H9 (cell line): ENCODE results near the gene RABGAP1L. TPM values are rescaled to one million over a fixed set of nuclear protein-coding genes. Genes with fewer than 3 reads are reported as not detected.

ENCODE experiments used
- DNase-seq: peaks from one replicate; pipeline ENCODE4 v3.0.0-alpha.2; 2017
- H2AFZ ChIP-seq: one replicate; pipeline ENCODE4 v1.6.1; 2013; ENCODE audit warnings: mild to moderate bottlenecking, low read length, control low read depth, moderate library complexity
- H2AK5ac ChIP-seq: 2 replicates; pipeline ENCODE4 v1.6.1; 2013; ENCODE audit warnings: low read length, control low read depth, mixed read lengths; ENCODE audit not compliant: insufficient read length
- H2BK120ac ChIP-seq: one replicate; pipeline ENCODE4 v1.6.1; 2013; ENCODE audit warnings: low read depth, mild to moderate bottlenecking, low read length, control low read depth, inconsistent platforms; ENCODE audit not compliant: poor library complexity, severe bottlenecking
- H2BK12ac ChIP-seq: 2 replicates; pipeline ENCODE4 v1.6.1; 2013; ENCODE audit warnings: low read length, control low read depth, mixed read lengths, low read depth; ENCODE audit not compliant: insufficient read length
- H2BK15ac ChIP-seq: 2 replicates; pipeline ENCODE4 v1.6.1; 2013; ENCODE audit warnings: low read depth, low read length, control low read depth
- H2BK20ac ChIP-seq: one replicate; pipeline ENCODE4 v1.6.1; 2013; ENCODE audit warnings: low read depth, mild to moderate bottlenecking, low read length, control low read depth, inconsistent platforms; ENCODE audit not compliant: poor library complexity, severe bottlenecking
- H2BK5ac ChIP-seq: 2 replicates; pipeline ENCODE4 v1.6.1; 2013; ENCODE audit warnings: low read length, control low read depth, mixed read lengths; ENCODE audit not compliant: insufficient read length
- H3K14ac ChIP-seq: 2 replicates; pipeline ENCODE4 v1.6.1; 2013; ENCODE audit warnings: low read length, control low read depth; ENCODE audit not compliant: insufficient read depth
- H3K18ac ChIP-seq: 2 replicates; pipeline ENCODE4 v1.6.1; 2013; ENCODE audit warnings: low read depth, mild to moderate bottlenecking, mixed read lengths, low read length, control low read depth; ENCODE audit not compliant: insufficient read length
- H3K23ac ChIP-seq: 2 replicates; pipeline ENCODE4 v1.6.1; 2013; ENCODE audit warnings: low read length, control low read depth, mixed read lengths, low read depth; ENCODE audit not compliant: insufficient read length
- H3K23me2 ChIP-seq: 2 replicates; pipeline ENCODE4 v1.6.1; 2013; ENCODE audit warnings: low read depth, mild to moderate bottlenecking, mixed read lengths, low read length, control low read depth; ENCODE audit not compliant: insufficient read length, poor library complexity, severe bottlenecking
- H3K27ac ChIP-seq: 2 replicates; pipeline ENCODE4 v1.5.1; 2013; ENCODE audit warnings: low read length, control low read depth, mixed read lengths, low read depth; ENCODE audit not compliant: insufficient read length
- H3K27me3 ChIP-seq: 2 replicates; pipeline ENCODE4 v1.6.1; 2013; ENCODE audit warnings: low read length, control low read depth, inconsistent platforms; ENCODE audit not compliant: insufficient read depth
- H3K4ac ChIP-seq: 2 replicates; pipeline ENCODE4 v1.6.1; 2013; ENCODE audit warnings: low read depth, mild to moderate bottlenecking, control low read depth, inconsistent platforms, low read length, moderate library complexity
- H3K4me1 ChIP-seq: 2 replicates; pipeline ENCODE4 v1.6.1; 2013; ENCODE audit warnings: low read length, control low read depth, inconsistent platforms; ENCODE audit not compliant: insufficient read depth
- H3K4me2 ChIP-seq: 2 replicates; pipeline ENCODE4 v1.6.1; 2013; ENCODE audit warnings: low read length, control low read depth, mixed read lengths; ENCODE audit not compliant: insufficient read length, insufficient read depth
- H3K56ac ChIP-seq: 2 replicates; pipeline ENCODE4 v1.6.1; 2013; ENCODE audit warnings: low read depth, mild to moderate bottlenecking, mixed read lengths, low read length, control low read depth; ENCODE audit not compliant: insufficient read length
- H3K79me1 ChIP-seq: 2 replicates; pipeline ENCODE4 v1.6.1; 2013; ENCODE audit warnings: low read depth, mild to moderate bottlenecking, moderate library complexity, low read length, control low read depth, inconsistent platforms; ENCODE audit not compliant: insufficient read depth, poor library complexity, severe bottlenecking
- H3K79me2 ChIP-seq: 2 replicates; pipeline ENCODE4 v1.6.1; 2013; ENCODE audit warnings: low read length, control low read depth, inconsistent platforms; ENCODE audit not compliant: insufficient read depth
- H3K9ac ChIP-seq: 2 replicates; pipeline ENCODE4 v1.6.1; 2013; ENCODE audit warnings: low read length, control low read depth, mixed read lengths; ENCODE audit not compliant: insufficient read length; ENCODE audit errors: extremely low read depth
- H3K9me3 ChIP-seq: one replicate; pipeline ENCODE4 v1.6.1; 2013; ENCODE audit warnings: low read depth, low read length, inconsistent platforms; ENCODE audit not compliant: control insufficient read depth
- H3T11ph ChIP-seq: one replicate; pipeline ENCODE4 v1.6.1; 2013; ENCODE audit warnings: mild to moderate bottlenecking, low read length, control low read depth, inconsistent platforms
- H4K20me1 ChIP-seq: one replicate; pipeline ENCODE4 v1.6.1; 2013; ENCODE audit not compliant: control insufficient read depth, insufficient read length, insufficient read depth
- H4K5ac ChIP-seq: 2 replicates; pipeline ENCODE4 v1.6.1; 2013; ENCODE audit warnings: low read depth, mild to moderate bottlenecking, mixed read lengths, low read length, control low read depth; ENCODE audit not compliant: insufficient read length
- H4K8ac ChIP-seq: replicated peaks from 2 replicates; pipeline ENCODE4 v1.6.1; 2013; ENCODE audit warnings: low read length, control low read depth, mixed read lengths, low read depth; ENCODE audit not compliant: insufficient read length
- H4K91ac ChIP-seq: 2 replicates; pipeline ENCODE4 v1.6.1; 2013; ENCODE audit warnings: low read depth, mild to moderate bottlenecking, moderate library complexity, mixed read lengths, low read length, control low read depth; ENCODE audit not compliant: insufficient read length
- H3K27ac Mint-ChIP-seq, 3 experiments: 2 replicates in 2 of 3; 3 replicates in 1 of 3; pipeline ENCODE4 v1.8.0; 2020 to 2021; ENCODE audit warnings: mixed read lengths in 3 of 3, mild to moderate bottlenecking in 1 of 3, moderate library complexity in 1 of 3
- H3K27me3 Mint-ChIP-seq: 2 replicates; pipeline ENCODE4 v1.8.0; 2021; ENCODE audit warnings: low read depth, mild to moderate bottlenecking, moderate library complexity, mixed read lengths
- H3K36me3 Mint-ChIP-seq, 3 experiments: 2 replicates in 2 of 3; 3 replicates in 1 of 3; pipeline ENCODE4 v1.8.0; 2020 to 2021; ENCODE audit warnings: low read depth in 3 of 3, mixed read lengths in 3 of 3; ENCODE audit not compliant: insufficient read depth in 1 of 3
- H3K4me1 Mint-ChIP-seq, 2 experiments: 2 replicates each; pipeline ENCODE4 v1.8.0; 2020; ENCODE audit warnings: mixed read lengths in 2 of 2
- H3K4me3 Mint-ChIP-seq, 2 experiments: 2 replicates in 1 of 2; 3 replicates in 1 of 2; pipeline ENCODE4 v1.8.0; 2020 to 2021; ENCODE audit warnings: mild to moderate bottlenecking in 2 of 2, mixed read lengths in 2 of 2, moderate library complexity in 1 of 2
- H3K9me3 Mint-ChIP-seq, 2 experiments: 2 replicates in 1 of 2; 3 replicates in 1 of 2; pipeline ENCODE4 v1.8.0; 2020; ENCODE audit warnings: mild to moderate bottlenecking in 2 of 2, mixed read lengths in 2 of 2, moderate library complexity in 1 of 2
- CTCF ChIP-seq: fragments of 200-600 bp; sonication (generic); conservative IDR thresholded peaks from 3 replicates; pipeline ENCODE4 v1.8.0; 2021; ENCODE audit warnings: antibody characterized with exemption, mild to moderate bottlenecking
- WGBS: extraction: QIAGEN DNeasy Blood & Tissue Kit; methylation state at CpG from one replicate; pipeline ENCODE4 v1.1.7; 2013; ENCODE audit warnings: missing lambda C conversion rate, low lambda C conversion rate, mixed read lengths; ENCODE audit not compliant: insufficient read length; ENCODE audit errors: extremely low coverage; 5-methylcytosine and 5-hydroxymethylcytosine counted together
- total RNA-seq: library from RNA; stranded (reverse); gene quantifications from 2 replicates; pipeline ENCODE4 v1.2.1, GENCODE V29; 2021

Gene RABGAP1L
- total RNA-seq, 1 experiment from 2014 or later, result 147 TPM

- Histone ChIP-seq H2BK15ac (no peak overlapping the region), H3K23ac (no peak overlapping the region), H3K14ac (no peak overlapping the region), H3T11ph (no peak overlapping the region), H4K20me1 (no peaks in the 10 kb centered on the region), H3K4me1 (no peaks in the 10 kb centered on the region), H2AK5ac (no peak overlapping the region), H3K27me3 (no peaks in the 10 kb centered on the region), H3K56ac (no peak overlapping the region), H3K79me2 (no peaks in the 10 kb centered on the region), H3K79me1 (no peaks in the 10 kb centered on the region), H3K18ac (no peak overlapping the region), H3K23me2 (no peaks in the 10 kb centered on the region), H4K91ac (no peak overlapping the region), H3K9me3 (no peaks in the 10 kb centered on the region), H3K4ac (no peak overlapping the region), H2BK5ac (no peak overlapping the region), H2BK12ac (no peak overlapping the region), H3K27ac (no peak overlapping the region), H4K5ac (no peak overlapping the region), H4K8ac (no peak overlapping the region), H2BK120ac (no peak overlapping the region), H2BK20ac (no peak overlapping the region), H3K4me2 (no peak overlapping the region), H2AFZ (no peak overlapping the region), H3K9ac (no peak overlapping the region)
- H3K36me3 Mint-ChIP-seq, result peaks cover 22 to 31% (median 24%) of the 10 kb centered on the region in 3 experiments
- H3K4me1 Mint-ChIP-seq, result no peaks in the 10 kb centered on the region
- no peak for DNase-seq
- no peak for TF ChIP-seq CTCF
- H3K27me3 Mint-ChIP-seq, result no peaks in the 10 kb centered on the region; the same call in 1 of the 2 replicates
- H3K9me3 Mint-ChIP-seq, result peaks cover 36 to 45% of the 10 kb centered on the region in 2 experiments
- no CpG with 5 or more reads among the region's 4 CpGs for WGBS
- H3K4me3 Mint-ChIP-seq, result no peak overlapping the region
- H3K27ac Mint-ChIP-seq, result no peak overlapping the region
These were observed 155.1 kb downstream of the RABGAP1L start for GRCh38 chr1:174314433-174314832.
